ENCODE results near the gene ST8SIA5. TPM values are rescaled to one million over a fixed set of nuclear protein-coding genes. Genes with fewer than 3 reads are reported as not detected.
A peak's percentile ranks its signal among the peaks of the same experiment; 100 is the strongest.

ST8SIA5 gene
- total and polyA plus RNA-seq, 9 of the 15 experiments (the other 6 are each of a cell fraction or from before 2014, with no cell fraction given) = 0.03 to 0.33 (median 0.06) TPM; not detected in 5

GRCh38 chr18:46772357-46772756 is 15.5 kb upstream of the ST8SIA5 start:
- FAIRE-seq = no peak
- in situ Hi-C loops (cut with MboI) = no loop called here

More at GRCh38 chr18:46772357-46772756, 15.5 kb upstream of the ST8SIA5 start:
- ATAC-seq = peak; percentile 67; the same call in 2 of the 3 replicates
- no peaks in the 10 kb centered on the region; a peak in 1 of 5 replicates for H3K27me3 ChIP-seq (ENCODE audit: control insufficient read depth in 2 of 2, insufficient read depth in 2 of 2, low read length in 2 of 2)
- BruUV-seq (replicated peaks) = no TSS peak
- H3K9ac ChIP-seq (ENCODE audit: insufficient read depth in 1 of 2, low read depth in 2 of 2, low read length in 2 of 2) = no peak overlapping the region
- H3K9me3 ChIP-seq (replicated peaks; ENCODE audit: control insufficient read depth, insufficient read depth, low read depth, low read length) = no peaks in the 10 kb centered on the region
- H3K9me1 ChIP-seq (ENCODE audit: control insufficient read depth, insufficient read depth, low read length) = no peaks in the 10 kb centered on the region
- H3K4me3 ChIP-seq = no peak overlapping the region
- intact Hi-C loops (cut with micrococcal nuclease) = no loop called here
- no peaks in the 10 kb centered on the region for H3K36me3 ChIP-seq (ENCODE audit: control insufficient read depth, insufficient read depth, low read length)
- no peaks in the 10 kb centered on the region; a peak in 2 of 5 replicates for H3K4me1 ChIP-seq (replicated peaks in 1 of 2; ENCODE audit: control insufficient read depth in 2 of 2, insufficient read depth in 2 of 2, low read length in 2 of 2)
- CTCF ChIA-PET (ENCODE audit: low intra/inter-chr PET ratio) = no interaction called here
- no peak overlapping the region for H3K27ac ChIP-seq (ENCODE audit: extremely low read depth, low read depth, low read length)
- H4K20me1 ChIP-seq (replicated peaks; ENCODE audit: control insufficient read depth, insufficient read depth, low read length) = no peaks in the 10 kb centered on the region; the same call in 1 of the 2 replicates
- POLR2A ChIA-PET = no interaction called here
- H3K79me2 ChIP-seq (ENCODE audit: control insufficient read depth, insufficient read depth, low read length) = no peaks in the 10 kb centered on the region
- H3K4me2 ChIP-seq (ENCODE audit: insufficient read depth, low read length) = no peak overlapping the region
- H2AFZ ChIP-seq (ENCODE audit: low read depth, low read length) = no peak overlapping the region
- no peak for DNase-seq (ENCODE audit: extremely low read depth in 1 of 4, low spot score in 3 of 4)
- 3% methylated on average over 5 of the region's 5 CpGs for WGBS (ENCODE audit: insufficient coverage, low coverage, missing lambda C conversion rate)
- TF ChIP-seq CEBPB (tag; IDR thresholded peaks at IDR 0.05) (no peak), SPI1 (IDR thresholded peaks at IDR 0.05; ENCODE audit: borderline replicate concordance, low read depth, low read length) (peak; percentile 47; the same call in 1 of the 2 replicates), ZNF586 (CRISPR knock-in tag; conservative IDR thresholded peaks at IDR 0.05) (no peak), RBBP5 (IDR thresholded peaks at IDR 0.05; ENCODE audit: borderline replicate concordance, insufficient read depth, low read length, poor library complexity, severe bottlenecking) (no peak), CTCF (IDR thresholded peaks at IDR 0.05 in 2 of 3, conservative IDR thresholded peaks at IDR 0.05 in 1 of 3; ENCODE audit: insufficient read depth in 2 of 3, low read depth in 1 of 3, low read length in 3 of 3) (peak in 2 of 3 experiments; percentile 13 to 26; a peak in 2 of 6 replicates), HNRNPH1 (optimal IDR thresholded peaks at IDR 0.05; ENCODE audit: low read depth, low read length) (no peak), PHF21A (IDR thresholded peaks at IDR 0.05; ENCODE audit: borderline replicate concordance, low read depth) (no peak), FOXK1 (CRISPR knock-in tag; IDR thresholded peaks at IDR 0.05; ENCODE audit: borderline replicate concordance) (no peak), RAD21 (CRISPR knock-in tag; conservative IDR thresholded peaks at IDR 0.05 in 1 of 2, IDR thresholded peaks at IDR 0.05 in 1 of 2) (peak in 1 of 2 experiments; percentile 23; a peak in 1 of 4 replicates), ARID3A (IDR thresholded peaks at IDR 0.05; ENCODE audit: borderline replicate concordance, low read depth, low read length) (no peak)
